ENCODE measurements around the gene HELB. TPM values are rescaled to one million over a fixed set of nuclear protein-coding genes. Genes with fewer than 3 reads are reported as not detected.

The HELB gene
- total RNA-seq, 1 experiment from 2014 or later, result 10.7 TPM

GRCh38 chr12:66268562-66268961 is 33.7 kb upstream of the HELB start:
- Mint-ChIP-seq H3K36me3 (ENCODE audit: insufficient read depth in 1 of 3, low read depth in 3 of 3) (no peaks in the 10 kb centered on the region), H3K4me3 (no peak overlapping the region), H3K9me3 (no peaks in the 10 kb centered on the region), H3K4me1 (peaks cover 12 to 14% of the 10 kb centered on the region in 2 experiments), H3K27ac (no peak overlapping the region), H3K27me3 (ENCODE audit: low read depth) (no peaks in the 10 kb centered on the region; the same call in 1 of the 2 replicates)
- Histone ChIP-seq H4K20me1 (ENCODE audit: control insufficient read depth, insufficient read depth, insufficient read length) (no peaks in the 10 kb centered on the region), H3K9ac (ENCODE audit: extremely low read depth, insufficient read length, low read length) (no peak overlapping the region), H3K4me1 (ENCODE audit: insufficient read depth, low read length) (peaks cover 1% of the 10 kb centered on the region; the same call in 1 of the 2 replicates), H4K5ac (ENCODE audit: insufficient read length, low read depth, low read length) (no peak overlapping the region), H4K8ac (replicated peaks; ENCODE audit: insufficient read length, low read depth, low read length) (no peak overlapping the region), H2BK120ac (ENCODE audit: low read depth, low read length, poor library complexity, severe bottlenecking) (no peak overlapping the region), H2BK15ac (ENCODE audit: low read depth, low read length) (no peak overlapping the region), H2AFZ (ENCODE audit: low read length) (no peak overlapping the region), H3K4ac (ENCODE audit: low read depth, low read length) (no peak overlapping the region), H4K91ac (ENCODE audit: insufficient read length, low read depth, low read length) (no peak overlapping the region), H3T11ph (ENCODE audit: low read length) (no peak overlapping the region), H3K14ac (ENCODE audit: insufficient read depth, low read length) (no peak overlapping the region), H3K9me3 (ENCODE audit: control insufficient read depth, low read depth, low read length) (no peaks in the 10 kb centered on the region), H3K27ac (ENCODE audit: insufficient read length, low read depth, low read length) (no peak overlapping the region), H3K4me2 (ENCODE audit: insufficient read depth, insufficient read length, low read length) (no peak overlapping the region), H3K56ac (ENCODE audit: insufficient read length, low read depth, low read length) (no peak overlapping the region), H3K23ac (ENCODE audit: insufficient read length, low read depth, low read length) (no peak overlapping the region), H2AK5ac (ENCODE audit: insufficient read length, low read length) (no peak overlapping the region), H2BK12ac (ENCODE audit: insufficient read length, low read depth, low read length) (no peak overlapping the region), H3K23me2 (ENCODE audit: insufficient read length, low read depth, low read length, poor library complexity, severe bottlenecking) (no peaks in the 10 kb centered on the region), H3K79me1 (ENCODE audit: insufficient read depth, low read depth, low read length, poor library complexity, severe bottlenecking) (no peaks in the 10 kb centered on the region), H3K18ac (ENCODE audit: insufficient read length, low read depth, low read length) (no peak overlapping the region), H3K27me3 (ENCODE audit: insufficient read depth, low read length) (no peaks in the 10 kb centered on the region), H2BK5ac (ENCODE audit: insufficient read length, low read length) (no peak overlapping the region), H3K79me2 (ENCODE audit: insufficient read depth, low read length) (no peaks in the 10 kb centered on the region), H2BK20ac (ENCODE audit: low read depth, low read length, poor library complexity, severe bottlenecking) (no peak overlapping the region)
- no peak for TF ChIP-seq CTCF (conservative IDR thresholded peaks at IDR 0.05)
- DNase-seq, result no peak
- WGBS (ENCODE audit: extremely low coverage, insufficient read length, low lambda C conversion rate), result no CpG with 5 or more reads among the region's 3 CpGs

Data from H9 (cell line).